WERI-Rb-1 (cell line): Measurements from ENCODE around the gene KLK15.

Experiments
- DNase-seq: peaks from one replicate; pipeline ENCODE4 v3.0.0-alpha.2; 2020
- H3K27ac ChIP-seq: fragments of 250-450 bp; sonication (Bioruptor Pico); 2 replicates; pipeline ENCODE4 v1.5.1; 2020; ENCODE audit warnings: mild to moderate bottlenecking, moderate library complexity
- H3K27me3 ChIP-seq: fragments of 250-450 bp; sonication (Bioruptor Pico); 2 replicates; pipeline ENCODE4 v1.5.1; 2021; ENCODE audit warnings: mild to moderate bottlenecking, low read depth, moderate library complexity; ENCODE audit not compliant: insufficient read depth, severe bottlenecking
- H3K36me3 ChIP-seq: fragments of 250-450 bp; sonication (Bioruptor Pico); 2 replicates; pipeline ENCODE4 v1.5.1; 2020; ENCODE audit warnings: mild to moderate bottlenecking, moderate library complexity
- H3K4me3 ChIP-seq: 2 replicates; pipeline ENCODE4 v1.5.1; 2011; ENCODE audit warnings: low read depth, mild to moderate bottlenecking, control low read depth, low read length
- H3K9me3 ChIP-seq: fragments of 250-450 bp; sonication (Bioruptor Pico); 2 replicates; pipeline ENCODE4 v1.5.1; 2021; ENCODE audit warnings: mild to moderate bottlenecking, moderate library complexity; ENCODE audit not compliant: severe bottlenecking
- CTCF ChIP-seq: IDR thresholded peaks from 2 replicates; pipeline ENCODE4 v1.5.1; 2011; ENCODE audit warnings: low read depth, mild to moderate bottlenecking, control low read depth, inconsistent platforms, low read length

The KLK15 gene

DNA sequence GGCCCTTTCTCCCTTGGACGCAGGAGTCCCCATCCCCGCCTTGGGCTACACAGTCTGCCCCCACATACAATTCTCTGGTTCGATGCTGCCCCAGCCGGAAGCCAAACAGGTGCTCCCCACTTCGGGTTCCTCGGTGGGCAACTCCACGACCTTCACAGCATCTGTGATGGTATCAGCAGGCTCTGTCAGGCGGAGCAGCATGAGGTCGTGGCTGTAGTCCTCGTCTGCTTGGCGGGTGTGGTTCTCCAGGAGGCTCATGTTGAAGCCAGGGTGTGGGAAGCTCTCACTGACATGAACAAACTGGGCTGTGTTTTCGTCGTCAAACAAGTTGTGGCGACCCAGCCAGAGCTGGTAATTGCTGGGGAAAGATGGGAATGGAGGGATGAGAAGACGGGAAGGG is 13.3 kb downstream of the KLK15 start:
- Histone ChIP-seq H3K4me3 (no peak overlapping the region), H3K27me3 (peaks cover 6% of the 10 kb centered on the region), H3K9me3 (peaks cover 8% of the 10 kb centered on the region), H3K36me3 (no peaks in the 10 kb centered on the region), H3K27ac (no peak overlapping the region)
- no peak for DNase-seq
- TF ChIP-seq CTCF = no peak

DNA sequence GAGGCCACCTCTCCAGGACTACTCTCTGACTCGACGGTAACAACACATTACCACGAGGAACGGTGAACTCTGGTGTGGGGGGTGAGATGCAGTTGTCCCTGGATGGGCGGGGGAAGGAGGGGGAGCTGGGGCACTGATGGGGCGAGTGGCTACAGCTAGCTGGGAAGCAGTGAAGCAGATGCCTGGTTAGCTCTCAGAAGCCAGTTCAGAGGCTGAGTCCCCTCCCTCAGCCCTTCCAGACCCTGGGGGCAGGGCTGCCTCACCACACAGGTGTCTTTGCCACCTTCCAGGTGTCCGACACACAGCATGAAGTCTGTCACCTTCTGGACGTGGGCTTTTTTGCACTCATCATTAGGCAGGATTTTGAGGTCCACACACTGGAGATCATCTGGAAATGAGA is 13.7 kb downstream of the KLK15 start:
- H3K4me3 ChIP-seq = no peak overlapping the region
- TF ChIP-seq CTCF = no peak
- no peak for DNase-seq
- peaks cover 8% of the 10 kb centered on the region for H3K9me3 ChIP-seq
- peaks cover 6% of the 10 kb centered on the region for H3K27me3 ChIP-seq
- H3K27ac ChIP-seq = no peak overlapping the region
- H3K36me3 ChIP-seq = no peaks in the 10 kb centered on the region

DNA sequence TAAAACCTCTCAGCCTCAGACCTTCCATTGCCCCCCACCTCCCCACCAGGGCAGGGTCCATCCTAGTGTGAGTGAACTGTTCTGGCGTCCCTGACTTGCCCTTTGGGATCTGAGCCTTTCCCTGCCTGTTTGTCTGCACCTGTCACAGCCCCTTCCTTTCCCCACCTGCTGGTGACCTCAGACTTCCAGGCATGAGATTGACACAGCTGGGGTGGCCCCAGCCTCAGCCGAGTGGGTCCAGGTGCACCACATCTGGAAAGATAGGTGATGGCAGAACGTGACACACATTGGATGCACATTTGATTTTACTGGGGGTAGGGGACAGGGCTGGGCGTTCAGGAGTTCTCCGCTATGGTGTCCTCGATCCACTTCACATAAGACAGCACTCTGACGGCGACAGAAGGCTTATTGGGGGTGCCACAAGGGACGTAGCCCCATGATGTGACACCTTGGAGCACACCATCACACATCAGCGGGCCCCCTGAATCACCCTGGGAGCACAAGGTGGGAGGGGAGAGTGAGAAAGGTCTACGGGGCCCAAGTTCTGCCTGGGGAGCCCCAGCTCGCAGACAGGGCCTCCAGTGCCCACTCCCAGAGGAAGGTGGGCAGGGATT is 14.4 kb downstream of the KLK15 start:
- peaks cover under 1% of the 10 kb centered on the region for H3K27me3 ChIP-seq
- no peak for DNase-seq
- H3K9me3 ChIP-seq = peaks cover 8% of the 10 kb centered on the region
- H3K27ac ChIP-seq = no peak overlapping the region
- no peaks in the 10 kb centered on the region for H3K36me3 ChIP-seq
- no peak for TF ChIP-seq CTCF
- H3K4me3 ChIP-seq = no peak overlapping the region

GRCh38 chr19:50817941-50818858 is 15.2 kb downstream of the KLK15 start:
- DNase-seq = no peak
- H3K27ac ChIP-seq = no peak overlapping the region
- no peaks in the 10 kb centered on the region for H3K36me3 ChIP-seq
- H3K27me3 ChIP-seq = no peaks in the 10 kb centered on the region
- H3K9me3 ChIP-seq = peaks cover 8% of the 10 kb centered on the region
- no peak for TF ChIP-seq CTCF
- H3K4me3 ChIP-seq = no peak overlapping the region

- no peak for DNase-seq
- peaks cover 4% of the 10 kb centered on the region for H3K27me3 ChIP-seq
- no peak for TF ChIP-seq CTCF
Measured at GRCh38 chr19:50815439-50815838, 17.9 kb downstream of the KLK15 start.

More at GRCh38 chr19:50815439-50815838, 17.9 kb downstream of the KLK15 start:
- H3K27ac ChIP-seq = no peak overlapping the region
- no peaks in the 10 kb centered on the region for H3K36me3 ChIP-seq
- no peak overlapping the region for H3K4me3 ChIP-seq
- H3K9me3 ChIP-seq = peaks cover 8% of the 10 kb centered on the region
